Measurements from ENCODE around the gene RPL27A. TPM values are rescaled to one million over a fixed set of nuclear protein-coding genes. Genes with fewer than 3 reads are reported as not detected.

RPL27A gene
- total RNA-seq, 1 experiment from 2014 or later, result 629 TPM

DNA sequence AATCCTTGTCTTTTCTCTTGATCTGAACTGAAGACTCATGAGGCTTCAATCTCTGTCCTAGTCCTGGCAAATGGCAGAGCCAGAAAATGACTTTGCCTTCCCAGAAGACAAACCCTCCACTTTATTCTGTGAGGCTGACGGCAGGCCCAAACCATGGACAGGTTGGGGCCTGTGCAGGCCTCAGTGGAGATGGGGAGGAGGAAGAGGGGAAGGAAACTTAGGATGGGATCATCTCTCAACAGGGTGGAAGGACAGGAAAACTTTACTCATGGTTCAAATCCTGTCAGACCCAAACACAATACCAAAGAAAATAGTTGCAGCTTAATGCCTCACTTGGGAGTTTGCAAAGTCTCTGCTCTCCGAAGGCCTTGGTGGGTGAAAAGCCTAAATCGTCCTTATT, 9.8 kb downstream of the RPL27A start:
- no peak overlapping the region for H3K4me3 ChIP-seq (ENCODE audit: low read depth, low read length, poor library complexity, severe bottlenecking)
- peaks cover 14% of the 10 kb centered on the region for H3K4me1 ChIP-seq (ENCODE audit: insufficient read depth, low read length, poor library complexity, severe bottlenecking)
- no peak overlapping the region for H3K27ac ChIP-seq (ENCODE audit: low read depth, low read length, poor library complexity, severe bottlenecking)
- H3K27me3 ChIP-seq (replicated peaks; ENCODE audit: insufficient read depth, low read depth, low read length, poor library complexity), result no peaks in the 10 kb centered on the region
- no peak for DNase-seq (ENCODE audit: low spot score)
- TF ChIP-seq EZH2 (IDR thresholded peaks at IDR 0.05; ENCODE audit: borderline replicate concordance, low read depth, low read length, poor library complexity, severe bottlenecking) (no peak), CTCF (conservative IDR thresholded peaks at IDR 0.05; ENCODE audit: low read depth, low read length) (no peak)
- no TSS peak for BruUV-seq (replicated peaks)
- ChIA-PET CTCF (no interaction called here), POLR2A (ENCODE audit: low non-redundant PET) (no interaction called here)
- intact Hi-C loops (cut with micrococcal nuclease; ENCODE audit: unreplicated experiment), result no loop called here
- H3K36me3 ChIP-seq (ENCODE audit: insufficient read depth, low read length, poor library complexity, severe bottlenecking), result no peaks in the 10 kb centered on the region
- H3K9me3 ChIP-seq (ENCODE audit: low read depth, low read length, poor library complexity, severe bottlenecking), result no peaks in the 10 kb centered on the region

- Histone ChIP-seq H3K36me3 (ENCODE audit: insufficient read depth, low read length, poor library complexity, severe bottlenecking) (no peaks in the 10 kb centered on the region), H3K27ac (ENCODE audit: low read depth, low read length, poor library complexity, severe bottlenecking) (no peak overlapping the region), H3K9me3 (ENCODE audit: low read depth, low read length, poor library complexity, severe bottlenecking) (no peaks in the 10 kb centered on the region), H3K4me3 (ENCODE audit: low read depth, low read length, poor library complexity, severe bottlenecking) (no peak overlapping the region), H3K4me1 (ENCODE audit: insufficient read depth, low read length, poor library complexity, severe bottlenecking) (peaks cover 9% of the 10 kb centered on the region), H3K27me3 (replicated peaks; ENCODE audit: insufficient read depth, low read depth, low read length, poor library complexity) (no peaks in the 10 kb centered on the region)
- BruUV-seq (replicated peaks), result no TSS peak
- TF ChIP-seq CTCF (conservative IDR thresholded peaks at IDR 0.05; ENCODE audit: low read depth, low read length), result no peak
- no peak for TF ChIP-seq EZH2 (IDR thresholded peaks at IDR 0.05; ENCODE audit: borderline replicate concordance, low read depth, low read length, poor library complexity, severe bottlenecking)
- intact Hi-C loops (cut with micrococcal nuclease; ENCODE audit: unreplicated experiment), result no loop called here
- POLR2A ChIA-PET (ENCODE audit: low non-redundant PET), result no interaction called here
- CTCF ChIA-PET, result no interaction called here
- no peak for DNase-seq (ENCODE audit: low spot score)
Observed at GRCh38 chr11:8693010-8693551, 10.5 kb downstream of the RPL27A start.

- Histone ChIP-seq H3K27me3 (replicated peaks; ENCODE audit: insufficient read depth, low read depth, low read length, poor library complexity) (no peaks in the 10 kb centered on the region), H3K4me1 (ENCODE audit: insufficient read depth, low read length, poor library complexity, severe bottlenecking) (peaks cover 9% of the 10 kb centered on the region), H3K9me3 (ENCODE audit: low read depth, low read length, poor library complexity, severe bottlenecking) (no peaks in the 10 kb centered on the region), H3K36me3 (ENCODE audit: insufficient read depth, low read length, poor library complexity, severe bottlenecking) (no peaks in the 10 kb centered on the region), H3K4me3 (ENCODE audit: low read depth, low read length, poor library complexity, severe bottlenecking) (no peak overlapping the region), H3K27ac (ENCODE audit: low read depth, low read length, poor library complexity, severe bottlenecking) (no peak overlapping the region)
- no TSS peak for BruUV-seq (replicated peaks)
- TF ChIP-seq CTCF (conservative IDR thresholded peaks at IDR 0.05; ENCODE audit: low read depth, low read length), result no peak
- no peak for TF ChIP-seq EZH2 (IDR thresholded peaks at IDR 0.05; ENCODE audit: borderline replicate concordance, low read depth, low read length, poor library complexity, severe bottlenecking)
- intact Hi-C loops (cut with micrococcal nuclease; ENCODE audit: unreplicated experiment), result no loop called here
- ChIA-PET CTCF (no interaction called here), POLR2A (ENCODE audit: low non-redundant PET) (no interaction called here)
- DNase-seq (ENCODE audit: low spot score), result no peak
Observed at GRCh38 chr11:8693555-8693954, 11.0 kb downstream of the RPL27A start.
